Measurements from ENCODE around the gene RAB5IF. TPM values are rescaled to one million over a fixed set of nuclear protein-coding genes. Genes with fewer than 3 reads are reported as not detected.

Gene RAB5IF
- total and polyA plus RNA-seq, 2 of the 13 experiments (the other 11 are each of a cell fraction or from before 2014, with no cell fraction given), result 261 to 305 TPM

DNA sequence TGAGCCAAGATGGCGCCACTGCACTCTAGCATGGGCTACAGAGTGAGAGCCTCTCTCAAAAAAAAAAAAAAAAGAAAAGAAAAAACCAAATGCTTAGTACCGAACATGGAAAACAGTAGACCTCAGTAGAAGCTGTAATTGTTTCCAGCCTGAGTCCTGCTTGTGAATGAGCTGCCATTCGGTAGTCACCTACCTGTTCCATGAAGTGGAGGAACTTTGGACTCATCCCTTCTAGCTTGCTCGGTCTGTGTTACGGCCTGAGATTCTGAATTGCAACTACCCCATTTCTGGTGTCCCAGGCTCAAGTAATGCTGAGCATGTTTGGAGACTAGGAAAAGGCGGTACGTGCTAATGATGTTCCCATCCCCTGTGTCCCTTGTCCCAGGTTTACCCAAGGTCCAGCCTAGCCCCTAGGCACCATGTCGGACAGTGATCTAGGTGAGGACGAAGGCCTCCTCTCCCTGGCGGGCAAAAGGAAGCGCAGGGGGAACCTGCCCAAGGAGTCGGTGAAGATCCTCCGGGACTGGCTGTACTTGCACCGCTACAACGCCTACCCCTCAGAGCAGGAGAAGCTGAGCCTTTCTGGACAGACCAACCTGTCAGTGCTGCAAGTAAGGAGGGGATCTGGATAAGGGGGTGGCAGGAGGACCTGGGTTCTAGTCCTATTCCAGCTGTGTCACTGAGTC lies 27.1 kb upstream of the RAB5IF start (continued):
- TF ChIP-seq, protein P1, sequence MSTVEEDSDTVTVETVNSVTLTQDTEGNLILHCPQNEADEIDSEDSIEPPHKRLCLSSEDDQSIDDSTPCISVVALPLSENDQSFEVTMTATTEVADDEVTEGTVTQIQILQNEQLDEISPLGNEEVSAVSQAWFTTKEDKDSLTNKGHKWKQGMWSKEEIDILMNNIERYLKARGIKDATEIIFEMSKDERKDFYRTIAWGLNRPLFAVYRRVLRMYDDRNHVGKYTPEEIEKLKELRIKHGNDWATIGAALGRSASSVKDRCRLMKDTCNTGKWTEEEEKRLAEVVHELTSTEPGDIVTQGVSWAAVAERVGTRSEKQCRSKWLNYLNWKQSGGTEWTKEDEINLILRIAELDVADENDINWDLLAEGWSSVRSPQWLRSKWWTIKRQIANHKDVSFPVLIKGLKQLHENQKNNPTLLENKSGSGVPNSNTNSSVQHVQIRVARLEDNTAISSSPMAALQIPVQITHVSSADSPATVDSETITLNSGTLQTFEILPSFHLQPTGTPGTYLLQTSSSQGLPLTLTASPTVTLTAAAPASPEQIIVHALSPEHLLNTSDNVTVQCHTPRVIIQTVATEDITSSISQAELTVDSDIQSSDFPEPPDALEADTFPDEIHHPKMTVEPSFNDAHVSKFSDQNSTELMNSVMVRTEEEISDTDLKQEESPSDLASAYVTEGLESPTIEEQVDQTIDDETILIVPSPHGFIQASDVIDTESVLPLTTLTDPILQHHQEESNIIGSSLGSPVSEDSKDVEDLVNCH (CRISPR knock-in tag; IDR thresholded peaks at IDR 0.05), result no peak
- TF ChIP-seq ATF7 (IDR thresholded peaks at IDR 0.05) (no peak), ATF7 (CRISPR knock-in tag; IDR thresholded peaks at IDR 0.05) (0 out of 2 replicates have a peak, but pooled peaks have one; percentile 37), EEA1 (CRISPR knock-in tag; IDR thresholded peaks at IDR 0.05; ENCODE audit: borderline replicate concordance) (no peak), PAWR (CRISPR knock-in tag; IDR thresholded peaks at IDR 0.05; ENCODE audit: borderline replicate concordance) (no peak), ZNF619 (CRISPR knock-in tag; IDR thresholded peaks at IDR 0.05) (no peak), KDM2A (CRISPR knock-in tag; IDR thresholded peaks at IDR 0.05; ENCODE audit: borderline replicate concordance, low read depth) (no peak), FOXC1 (CRISPR knock-in tag; IDR thresholded peaks at IDR 0.05; ENCODE audit: borderline replicate concordance) (no peak), JDP2 (CRISPR knock-in tag; IDR thresholded peaks at IDR 0.05; ENCODE audit: borderline replicate concordance) (no peak), TAF1 (CRISPR knock-in tag; IDR thresholded peaks at IDR 0.05) (no peak), KLF11 (CRISPR knock-in tag; IDR thresholded peaks at IDR 0.05) (no peak), THYN1 (CRISPR knock-in tag; IDR thresholded peaks at IDR 0.05; ENCODE audit: borderline replicate concordance, low read depth) (no peak), KAT2B (IDR thresholded peaks at IDR 0.05; ENCODE audit: borderline replicate concordance, low read depth, low read length) (no peak), ZNF432 (CRISPR knock-in tag; IDR thresholded peaks at IDR 0.05; ENCODE audit: borderline replicate concordance) (no peak), MIER3 (CRISPR knock-in tag; IDR thresholded peaks at IDR 0.05; ENCODE audit: borderline replicate concordance) (no peak), RXRB (CRISPR knock-in tag; IDR thresholded peaks at IDR 0.05; ENCODE audit: borderline replicate concordance) (no peak)
- TF ChIP-seq, protein P2, sequence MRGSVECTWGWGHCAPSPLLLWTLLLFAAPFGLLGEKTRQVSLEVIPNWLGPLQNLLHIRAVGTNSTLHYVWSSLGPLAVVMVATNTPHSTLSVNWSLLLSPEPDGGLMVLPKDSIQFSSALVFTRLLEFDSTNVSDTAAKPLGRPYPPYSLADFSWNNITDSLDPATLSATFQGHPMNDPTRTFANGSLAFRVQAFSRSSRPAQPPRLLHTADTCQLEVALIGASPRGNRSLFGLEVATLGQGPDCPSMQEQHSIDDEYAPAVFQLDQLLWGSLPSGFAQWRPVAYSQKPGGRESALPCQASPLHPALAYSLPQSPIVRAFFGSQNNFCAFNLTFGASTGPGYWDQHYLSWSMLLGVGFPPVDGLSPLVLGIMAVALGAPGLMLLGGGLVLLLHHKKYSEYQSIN (CRISPR knock-in tag; IDR thresholded peaks at IDR 0.05; ENCODE audit: borderline replicate concordance), result no peak
- TF ChIP-seq, protein P3, sequence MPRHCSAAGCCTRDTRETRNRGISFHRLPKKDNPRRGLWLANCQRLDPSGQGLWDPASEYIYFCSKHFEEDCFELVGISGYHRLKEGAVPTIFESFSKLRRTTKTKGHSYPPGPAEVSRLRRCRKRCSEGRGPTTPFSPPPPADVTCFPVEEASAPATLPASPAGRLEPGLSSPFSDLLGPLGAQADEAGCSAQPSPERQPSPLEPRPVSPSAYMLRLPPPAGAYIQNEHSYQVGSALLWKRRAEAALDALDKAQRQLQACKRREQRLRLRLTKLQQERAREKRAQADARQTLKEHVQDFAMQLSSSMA (CRISPR knock-in tag; IDR thresholded peaks at IDR 0.05), result 0 out of 2 replicates have a peak, but pooled peaks have one; percentile 37
- TF ChIP-seq, protein P4, sequence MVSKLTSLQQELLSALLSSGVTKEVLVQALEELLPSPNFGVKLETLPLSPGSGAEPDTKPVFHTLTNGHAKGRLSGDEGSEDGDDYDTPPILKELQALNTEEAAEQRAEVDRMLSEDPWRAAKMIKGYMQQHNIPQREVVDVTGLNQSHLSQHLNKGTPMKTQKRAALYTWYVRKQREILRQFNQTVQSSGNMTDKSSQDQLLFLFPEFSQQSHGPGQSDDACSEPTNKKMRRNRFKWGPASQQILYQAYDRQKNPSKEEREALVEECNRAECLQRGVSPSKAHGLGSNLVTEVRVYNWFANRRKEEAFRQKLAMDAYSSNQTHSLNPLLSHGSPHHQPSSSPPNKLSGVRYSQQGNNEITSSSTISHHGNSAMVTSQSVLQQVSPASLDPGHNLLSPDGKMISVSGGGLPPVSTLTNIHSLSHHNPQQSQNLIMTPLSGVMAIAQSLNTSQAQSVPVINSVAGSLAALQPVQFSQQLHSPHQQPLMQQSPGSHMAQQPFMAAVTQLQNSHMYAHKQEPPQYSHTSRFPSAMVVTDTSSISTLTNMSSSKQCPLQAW (CRISPR knock-in tag; IDR thresholded peaks at IDR 0.05), result peak; percentile 32; the same call in 1 of the 2 replicates
- TF ChIP-seq, protein P5, sequence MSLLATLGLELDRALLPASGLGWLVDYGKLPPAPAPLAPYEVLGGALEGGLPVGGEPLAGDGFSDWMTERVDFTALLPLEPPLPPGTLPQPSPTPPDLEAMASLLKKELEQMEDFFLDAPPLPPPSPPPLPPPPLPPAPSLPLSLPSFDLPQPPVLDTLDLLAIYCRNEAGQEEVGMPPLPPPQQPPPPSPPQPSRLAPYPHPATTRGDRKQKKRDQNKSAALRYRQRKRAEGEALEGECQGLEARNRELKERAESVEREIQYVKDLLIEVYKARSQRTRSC (CRISPR knock-in tag; IDR thresholded peaks at IDR 0.05; ENCODE audit: low read depth), result 0 out of 2 replicates have a peak, but pooled peaks have one; percentile 32

Measured in HepG2 (cell line).